Activated naive CD4-positive, alpha-beta T cell treated with anti-CD3 and anti-CD28 coated beads, Interleukin-2, amount 50 U/mL, for 24 hours (primary cell): ENCODE data around the gene HILPDA.
A peak's percentile ranks its signal among the peaks of the same experiment; 100 is the strongest.

ENCODE experiments used
- H3K27ac Mint-ChIP-seq: one replicate; pipeline ENCODE4 v1.8.0; 2021; ENCODE audit warnings: mild to moderate bottlenecking, mixed read lengths
- H3K27me3 Mint-ChIP-seq: one replicate; pipeline ENCODE4 v1.8.0; 2021; ENCODE audit warnings: mixed read lengths
- H3K36me3 Mint-ChIP-seq: one replicate; pipeline ENCODE4 v1.8.0; 2021; ENCODE audit warnings: mixed read lengths
- H3K4me1 Mint-ChIP-seq: one replicate; pipeline ENCODE4 v1.8.0; 2021; ENCODE audit warnings: mixed read lengths
- H3K4me3 Mint-ChIP-seq: one replicate; pipeline ENCODE4 v1.8.0; 2021; ENCODE audit warnings: mild to moderate bottlenecking, mixed read lengths
- H3K9me3 Mint-ChIP-seq: one replicate; pipeline ENCODE4 v1.8.0; 2021; ENCODE audit warnings: mixed read lengths

The HILPDA gene

DNA sequence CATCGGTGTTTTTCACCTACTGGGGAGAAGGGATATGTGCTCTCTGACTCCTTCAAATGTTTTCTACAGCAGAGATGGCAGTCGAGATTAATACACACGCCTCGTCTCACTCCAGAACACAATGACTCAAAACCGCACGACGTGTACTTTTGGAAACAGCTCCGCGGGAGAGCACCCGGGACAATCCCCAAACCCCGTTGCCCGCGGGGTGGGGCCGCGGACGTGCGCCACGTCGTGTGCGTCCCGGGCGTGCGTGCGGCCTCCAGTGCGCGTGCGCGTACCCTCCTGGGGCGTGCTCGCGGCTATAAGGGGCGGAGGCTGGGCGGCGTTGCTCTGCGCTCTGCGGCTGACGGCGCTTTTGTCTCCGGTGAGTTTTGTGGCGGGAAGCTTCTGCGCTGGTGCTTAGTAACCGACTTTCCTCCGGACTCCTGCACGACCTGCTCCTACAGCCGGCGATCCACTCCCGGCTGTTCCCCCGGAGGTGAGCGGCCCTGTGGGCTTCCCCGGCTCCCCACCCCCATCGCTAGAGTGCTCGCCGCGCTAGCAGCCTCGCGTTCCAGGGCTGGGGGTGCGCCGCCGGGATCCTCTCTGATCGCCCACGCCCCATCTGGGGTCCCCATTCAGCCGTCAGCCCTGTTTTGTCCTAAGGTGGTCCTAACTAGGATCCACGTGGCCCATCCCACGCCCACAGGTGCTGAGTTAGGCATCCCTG lies at the start of gene HILPDA:
Gene HILPDA (plus strand): TSS at position 336 of the 712 bp plus-strand sequence. CDS start 1,391 bp downstream, outside the sequence.
- peak within 1 kb of the TSS; percentile 98 for H3K27ac Mint-ChIP-seq
- H3K36me3 Mint-ChIP-seq = peaks cover 5% of the 10 kb centered on the region
- peaks cover 46% of the 10 kb centered on the region for H3K4me1 Mint-ChIP-seq
- no peaks in the 10 kb centered on the region for H3K9me3 Mint-ChIP-seq
- peak within 1 kb of the TSS; percentile 90 for H3K4me3 Mint-ChIP-seq
- peaks cover 7% of the 10 kb centered on the region for H3K27me3 Mint-ChIP-seq

DNA sequence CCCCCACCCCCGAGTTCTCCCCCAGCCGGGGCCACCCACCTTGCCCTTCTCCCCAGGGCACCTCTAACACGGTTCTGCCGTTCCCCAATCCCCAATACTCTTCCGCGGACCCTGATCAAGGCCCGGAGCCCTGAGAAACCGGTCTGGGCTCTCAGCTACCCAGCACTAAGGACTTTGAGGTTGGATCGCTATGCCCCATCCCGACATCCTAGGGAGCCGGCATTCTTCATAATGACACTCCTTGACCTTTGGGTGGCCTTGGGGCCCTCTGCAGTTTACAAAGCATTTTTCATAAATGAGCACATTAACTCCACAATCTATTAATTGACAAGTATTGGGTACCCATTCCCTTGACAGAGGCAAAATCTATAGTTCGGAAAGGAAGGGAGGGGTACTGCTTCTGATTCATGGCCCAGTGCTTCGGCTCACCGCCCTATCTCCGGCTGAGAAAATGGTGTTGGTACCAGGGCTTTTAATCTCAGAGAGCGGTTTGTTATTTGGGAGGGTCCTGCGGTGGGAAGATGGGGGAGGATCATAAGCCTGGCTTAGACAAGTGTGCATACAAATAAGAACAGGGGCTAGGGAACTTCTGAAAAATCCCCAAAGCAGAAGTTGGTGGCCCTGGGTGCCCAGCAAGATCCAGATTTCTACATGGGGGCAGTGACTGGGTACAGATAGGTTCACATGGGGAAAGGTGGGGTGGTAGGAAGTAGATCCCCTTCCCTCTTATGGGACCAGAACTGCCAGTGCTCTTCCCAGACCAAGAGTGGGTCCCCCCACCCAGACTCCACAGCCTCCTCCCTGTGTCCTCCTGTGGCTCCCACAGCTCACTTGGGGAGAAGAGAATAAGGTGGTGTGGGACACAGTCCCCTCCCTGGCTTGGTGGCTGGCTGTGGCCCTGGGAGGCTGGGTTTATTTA lies 49.1 kb upstream of the HILPDA start:
- H3K4me1 Mint-ChIP-seq = peaks cover 55% of the 10 kb centered on the region
- H3K9me3 Mint-ChIP-seq = no peaks in the 10 kb centered on the region
- H3K4me3 Mint-ChIP-seq = peak overlapping the region; percentile 77
- H3K27me3 Mint-ChIP-seq = no peaks in the 10 kb centered on the region
- peak overlapping the region; percentile 51 for H3K27ac Mint-ChIP-seq
- no peaks in the 10 kb centered on the region for H3K36me3 Mint-ChIP-seq

DNA sequence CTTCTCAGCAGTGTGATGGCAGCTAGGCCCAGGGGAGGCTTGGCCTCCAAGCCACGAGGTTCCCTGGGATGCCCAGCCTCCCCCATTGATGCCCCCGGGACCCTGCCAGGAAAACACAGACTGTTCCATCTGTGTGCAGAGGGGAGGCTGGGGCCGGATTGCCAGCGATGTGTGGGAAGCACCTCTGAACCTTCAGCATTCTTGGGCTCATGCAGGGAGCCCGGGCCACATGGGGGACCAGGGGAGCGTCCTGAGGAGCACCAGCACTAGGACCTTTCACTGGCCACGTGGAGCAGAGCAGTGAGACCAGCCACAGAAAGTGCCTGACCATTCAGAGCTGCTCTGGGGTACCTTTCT lies 48.5 kb upstream of the HILPDA start:
- Mint-ChIP-seq H3K36me3 (no peaks in the 10 kb centered on the region), H3K27ac (no peak overlapping the region), H3K4me3 (no peak overlapping the region), H3K9me3 (no peaks in the 10 kb centered on the region), H3K4me1 (peaks cover 55% of the 10 kb centered on the region), H3K27me3 (no peaks in the 10 kb centered on the region)

GRCh38 chr7:128407751-128408708 lies 47.6 kb upstream of the HILPDA start:
- H3K27ac Mint-ChIP-seq = no peak overlapping the region

DNA sequence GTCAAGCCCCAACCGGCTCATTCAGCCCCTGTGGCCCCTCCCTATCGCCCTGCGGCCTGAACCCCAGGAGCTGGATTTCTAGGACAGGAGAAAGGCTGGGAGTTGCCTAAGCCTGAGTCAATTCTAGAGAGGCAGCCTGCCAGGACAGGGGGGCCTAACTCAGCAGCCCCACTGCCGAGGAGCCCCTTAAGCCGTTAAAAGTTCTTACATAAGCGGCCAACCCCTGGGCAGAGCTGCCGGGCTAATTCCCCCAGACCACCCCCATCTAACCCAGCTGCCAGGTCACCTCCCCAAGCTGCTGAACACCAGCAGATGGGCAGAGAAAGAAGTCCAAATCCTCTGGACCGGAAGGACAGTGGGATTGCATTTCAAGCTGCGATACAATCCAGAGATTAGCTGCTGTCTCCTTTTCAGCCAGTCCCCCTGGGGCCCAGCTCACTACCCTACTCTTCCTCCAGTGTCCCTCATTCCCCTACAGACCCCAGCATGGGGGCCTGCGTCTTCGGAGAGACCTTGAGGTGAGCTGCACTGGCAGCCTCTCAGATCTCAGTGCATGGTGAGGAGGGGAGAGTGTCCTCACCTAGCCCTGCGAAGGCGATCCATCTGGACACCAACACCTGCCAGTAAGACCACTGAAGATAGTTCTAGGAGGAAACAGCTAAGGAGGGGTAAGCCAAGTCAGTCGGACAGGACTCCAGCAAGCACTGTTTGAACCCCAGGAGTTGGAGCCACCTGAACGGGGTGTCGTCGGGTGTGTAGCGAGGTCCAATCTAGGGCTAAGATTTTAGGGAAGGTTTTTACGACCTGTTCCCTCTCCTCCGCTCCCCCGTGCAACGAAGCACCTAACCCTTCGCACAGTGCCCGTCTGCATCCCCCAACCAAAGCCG lies 46.7 kb upstream of the HILPDA start:
- H3K9me3 Mint-ChIP-seq = no peaks in the 10 kb centered on the region
- peak overlapping the region; percentile 77 for H3K4me3 Mint-ChIP-seq
- peaks cover 42% of the 10 kb centered on the region for H3K4me1 Mint-ChIP-seq
- no peak overlapping the region for H3K27ac Mint-ChIP-seq
- no peaks in the 10 kb centered on the region for H3K27me3 Mint-ChIP-seq
- no peaks in the 10 kb centered on the region for H3K36me3 Mint-ChIP-seq

More at GRCh38 chr7:128407751-128408708, 47.6 kb upstream of the HILPDA start:
- Mint-ChIP-seq H3K4me1 (peaks cover 50% of the 10 kb centered on the region), H3K27me3 (no peaks in the 10 kb centered on the region), H3K9me3 (no peaks in the 10 kb centered on the region), H3K4me3 (peak overlapping the region; percentile 33), H3K36me3 (no peaks in the 10 kb centered on the region)

- H3K4me3 Mint-ChIP-seq = peak within 1 kb of the TSS; percentile 89
- no peaks in the 10 kb centered on the region for H3K27me3 Mint-ChIP-seq
- peaks cover 33% of the 10 kb centered on the region for H3K4me1 Mint-ChIP-seq
- no peak within 1 kb of the TSS for H3K27ac Mint-ChIP-seq
- H3K36me3 Mint-ChIP-seq = no peaks in the 10 kb centered on the region
- H3K9me3 Mint-ChIP-seq = no peaks in the 10 kb centered on the region
Observed at GRCh38 chr7:128409596-128410450, 45.9 kb upstream of the HILPDA start, which contains the start of gene IMPDH1. Gene IMPDH1 (minus strand): TSS chr7:128409982. CDS start chr7:128409901, 81 bp downstream.

DNA sequence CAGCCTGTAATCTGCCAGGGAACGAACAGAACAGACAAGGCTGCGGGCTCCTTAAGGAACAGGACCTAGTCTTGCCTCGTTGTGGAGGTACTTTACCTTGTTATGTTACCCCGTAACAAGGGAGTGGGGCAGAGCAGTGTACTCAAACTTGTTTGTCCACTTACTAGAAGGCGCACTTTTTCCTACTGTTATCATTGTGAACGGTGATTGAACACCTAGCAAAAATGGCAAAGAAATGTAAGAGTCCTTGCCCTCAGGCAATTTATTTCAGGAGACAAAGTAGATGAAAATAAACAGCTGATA lies 45.3 kb upstream of the HILPDA start:
- Mint-ChIP-seq H3K36me3 (no peaks in the 10 kb centered on the region), H3K27me3 (no peaks in the 10 kb centered on the region), H3K27ac (no peak overlapping the region), H3K4me1 (peaks cover 31% of the 10 kb centered on the region), H3K4me3 (peak overlapping the region; percentile 89), H3K9me3 (no peaks in the 10 kb centered on the region)

DNA sequence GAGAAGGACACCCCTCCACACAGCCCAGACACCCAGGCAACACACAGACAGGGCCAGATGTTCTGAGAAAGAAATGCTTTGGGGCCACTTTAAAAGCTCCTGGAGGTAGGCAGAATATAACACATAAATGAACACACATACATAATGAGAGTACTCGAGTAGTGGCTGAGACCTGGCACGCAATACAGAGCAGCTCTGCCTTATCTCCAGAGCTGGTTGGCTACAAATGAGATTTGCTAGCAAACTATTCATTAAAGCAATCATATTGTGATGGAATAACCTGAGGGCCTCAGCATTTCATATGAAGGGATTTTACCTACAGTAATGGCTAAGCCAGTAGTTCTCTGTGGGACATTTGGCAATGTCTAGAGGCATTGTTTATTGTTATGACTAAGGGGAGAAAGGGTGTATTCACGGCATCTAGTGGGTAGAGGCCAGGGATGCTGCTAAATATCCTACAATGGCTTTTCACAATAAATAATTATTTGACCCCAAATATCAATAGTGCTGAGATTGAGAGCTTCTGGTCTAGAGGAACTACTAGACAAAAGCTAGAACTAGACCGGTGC lies 40.4 kb upstream of the HILPDA start:
- no peak overlapping the region for H3K27ac Mint-ChIP-seq
- H3K9me3 Mint-ChIP-seq = no peaks in the 10 kb centered on the region
- H3K4me3 Mint-ChIP-seq = no peak overlapping the region
- no peaks in the 10 kb centered on the region for H3K27me3 Mint-ChIP-seq
- H3K4me1 Mint-ChIP-seq = peaks cover 2% of the 10 kb centered on the region
- no peaks in the 10 kb centered on the region for H3K36me3 Mint-ChIP-seq

DNA sequence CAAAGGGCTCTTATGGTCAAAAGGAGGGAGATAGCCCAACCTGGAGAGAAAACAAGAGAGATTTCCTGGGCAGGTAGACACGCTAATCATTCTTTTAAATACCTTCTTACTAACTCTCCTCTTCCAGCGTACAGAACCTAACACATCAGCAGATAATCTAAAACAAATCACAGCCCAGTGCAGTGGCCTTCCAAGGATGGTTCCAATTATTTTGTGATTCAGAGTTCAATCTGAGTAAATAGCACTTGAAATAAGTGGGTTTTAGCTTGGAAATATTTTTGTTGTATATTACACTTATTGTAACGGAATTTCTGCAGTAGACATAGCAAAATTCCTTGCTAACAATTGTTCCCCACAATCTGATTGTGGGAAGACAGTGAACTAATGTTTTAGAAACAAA lies 38.6 kb upstream of the HILPDA start:
- Mint-ChIP-seq H3K27ac (no peak overlapping the region), H3K4me3 (no peak overlapping the region), H3K27me3 (no peaks in the 10 kb centered on the region), H3K4me1 (no peaks in the 10 kb centered on the region), H3K36me3 (no peaks in the 10 kb centered on the region), H3K9me3 (no peaks in the 10 kb centered on the region)

DNA sequence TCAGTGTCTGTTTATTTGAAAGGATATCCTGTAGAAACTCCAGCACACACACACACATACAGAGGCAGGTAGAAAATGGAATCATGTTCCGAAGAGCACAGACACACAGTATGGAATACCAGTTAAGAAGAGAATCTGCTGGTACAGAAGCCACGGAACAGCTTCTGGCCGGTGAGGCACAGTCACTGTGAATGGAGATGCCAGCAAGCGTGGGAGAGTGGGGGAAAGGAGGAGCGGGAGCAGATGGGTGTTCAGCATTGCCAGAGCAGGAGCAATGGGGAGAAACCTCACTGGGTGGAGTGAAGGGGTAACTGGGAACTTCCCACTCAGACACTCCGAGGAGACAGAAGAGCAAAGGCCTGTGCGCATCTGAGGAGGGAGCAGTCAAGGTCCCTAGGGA lies 36.4 kb upstream of the HILPDA start:
- Mint-ChIP-seq H3K4me3 (no peak overlapping the region), H3K4me1 (peaks cover 3% of the 10 kb centered on the region), H3K27ac (no peak overlapping the region), H3K27me3 (no peaks in the 10 kb centered on the region), H3K36me3 (no peaks in the 10 kb centered on the region), H3K9me3 (no peaks in the 10 kb centered on the region)

DNA sequence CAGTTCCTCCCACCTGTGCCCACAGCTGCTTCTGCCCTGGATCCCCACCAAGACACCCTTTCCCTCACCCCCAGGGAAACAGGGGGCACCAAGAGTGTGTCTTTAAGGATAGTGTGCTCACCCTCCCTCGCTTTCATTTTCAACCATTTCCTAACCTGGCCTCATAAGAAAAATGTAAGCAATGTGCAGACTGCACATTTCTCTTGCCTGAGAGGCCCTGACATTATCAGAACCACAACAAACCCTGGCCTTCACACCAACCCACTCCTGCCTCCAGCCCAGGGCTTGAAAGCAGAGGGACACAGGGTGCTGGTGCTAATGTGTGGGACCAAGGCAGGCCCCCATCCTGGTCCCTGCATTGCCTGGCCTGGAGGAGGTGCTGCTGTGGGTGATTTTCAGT lies 34.9 kb upstream of the HILPDA start:
- no peaks in the 10 kb centered on the region for H3K36me3 Mint-ChIP-seq
- H3K4me1 Mint-ChIP-seq = peaks cover 3% of the 10 kb centered on the region
- H3K4me3 Mint-ChIP-seq = no peak overlapping the region
- no peak overlapping the region for H3K27ac Mint-ChIP-seq
- H3K27me3 Mint-ChIP-seq = no peaks in the 10 kb centered on the region
- H3K9me3 Mint-ChIP-seq = no peaks in the 10 kb centered on the region

GRCh38 chr7:128421384-128421783 lies 34.3 kb upstream of the HILPDA start:
- no peaks in the 10 kb centered on the region for H3K36me3 Mint-ChIP-seq
- H3K9me3 Mint-ChIP-seq = no peaks in the 10 kb centered on the region
- no peaks in the 10 kb centered on the region for H3K27me3 Mint-ChIP-seq
- H3K4me3 Mint-ChIP-seq = no peak overlapping the region
- peaks cover 3% of the 10 kb centered on the region for H3K4me1 Mint-ChIP-seq
- H3K27ac Mint-ChIP-seq = no peak overlapping the region

DNA sequence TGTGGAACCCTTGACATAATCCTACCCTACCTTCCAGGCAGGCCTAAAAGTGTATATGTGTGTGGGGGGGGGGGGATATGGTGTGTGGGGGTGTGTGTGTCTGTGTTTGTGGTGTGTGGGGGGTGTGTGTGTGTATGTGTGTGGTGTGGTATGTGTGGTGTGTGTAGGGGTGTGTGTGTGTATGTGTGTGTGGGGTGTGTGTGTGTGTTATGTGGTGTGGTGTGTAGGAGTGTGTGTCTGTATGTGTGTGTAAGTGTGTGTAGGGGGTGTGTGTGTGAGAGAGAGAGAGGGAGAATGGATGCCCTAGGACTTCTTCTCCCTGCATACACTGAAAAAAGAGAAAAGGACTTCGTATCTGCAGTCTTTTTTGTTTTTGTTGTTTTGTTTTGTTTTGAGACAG lies 33.6 kb upstream of the HILPDA start:
- no peak overlapping the region for H3K4me3 Mint-ChIP-seq
- no peaks in the 10 kb centered on the region for H3K9me3 Mint-ChIP-seq
- peaks cover 3% of the 10 kb centered on the region for H3K4me1 Mint-ChIP-seq
- no peaks in the 10 kb centered on the region for H3K27me3 Mint-ChIP-seq
- no peaks in the 10 kb centered on the region for H3K36me3 Mint-ChIP-seq
- H3K27ac Mint-ChIP-seq = no peak overlapping the region

DNA sequence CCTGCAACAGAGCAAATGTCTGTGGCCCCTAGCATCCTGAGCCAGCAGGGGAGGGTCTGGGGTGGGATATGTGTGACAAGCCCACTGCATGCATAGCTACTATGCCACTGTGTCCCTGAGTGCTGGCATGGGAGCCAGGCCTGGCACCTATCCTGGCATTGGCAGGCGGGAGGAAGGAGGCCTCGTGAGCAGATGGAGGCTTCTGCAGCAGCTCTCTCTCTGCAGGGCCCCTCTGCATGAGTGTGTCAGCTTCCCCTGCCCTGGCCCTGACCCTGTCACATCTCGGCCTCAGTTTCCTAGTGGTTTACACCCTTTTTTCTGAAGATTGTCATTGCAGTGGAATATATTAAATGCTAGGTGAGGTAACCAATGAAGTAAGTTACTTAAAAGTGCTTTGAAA lies 32.8 kb upstream of the HILPDA start:
- Mint-ChIP-seq H3K27me3 (no peaks in the 10 kb centered on the region), H3K9me3 (no peaks in the 10 kb centered on the region), H3K27ac (no peak overlapping the region), H3K36me3 (no peaks in the 10 kb centered on the region), H3K4me3 (no peak overlapping the region), H3K4me1 (peaks cover 3% of the 10 kb centered on the region)
